Panc1 (cell line): ENCODE results near the gene ADAMTS1. TPM values are rescaled to one million over a fixed set of nuclear protein-coding genes. Genes with fewer than 3 reads are reported as not detected.
A peak's percentile ranks its signal among the peaks of the same experiment; 100 is the strongest.

Experiments used
- ATAC-seq: fragments of 200-7000 bp; cut with Tn5 transposase; 2 replicates; pipeline ENCODE4 v1.9.1; 2020; ENCODE audit warnings: mild to moderate bottlenecking, moderate library complexity
- BruUV-seq: library from RNA; stranded (reverse); fragments of 400-500 nt; replicated peaks from 2 replicates; lab custom pipeline; 2021; lab: Mats Ljungman, UMichigan
- CTCF ChIA-PET: fragments of 300-600 bp; sonication (Branson Sonifier 250); formaldehyde crosslinking; loops from one replicate; lab custom pipeline; 2022; ENCODE audit warnings: antibody characterized with exemption; lab: Charles Lee
- POLR2A ChIA-PET: fragments of 300-600 bp; sonication (Branson Sonifier 250); formaldehyde crosslinking; loops from one replicate; lab custom pipeline; 2022; ENCODE audit warnings: antibody characterized with exemption; lab: Charles Lee
- DNase-seq: peaks from one replicate; pipeline ENCODE4 v3.0.0-alpha.2; 2010; ENCODE audit warnings: low read depth, low spot score
- H3K27ac ChIP-seq: 2 replicates; pipeline ENCODE4 v1.5.1; 2011; ENCODE audit warnings: mild to moderate bottlenecking, low read length, inconsistent platforms
- H3K27me3 ChIP-seq: fragments of 200-500 bp; sonication (Bioruptor generic); 2 replicates; pipeline ENCODE4 v1.6.0; 2014; ENCODE audit warnings: low read length, inconsistent platforms; ENCODE audit not compliant: control insufficient read depth, insufficient read depth
- H3K36me3 ChIP-seq: fragments of 200-500 bp; sonication (Bioruptor generic); 2 replicates; pipeline ENCODE4 v1.5.1; 2014; ENCODE audit warnings: inconsistent platforms, mild to moderate bottlenecking, low read length, moderate library complexity; ENCODE audit not compliant: control insufficient read depth, insufficient read depth
- H3K4me1 ChIP-seq: 2 replicates; pipeline ENCODE4 v1.5.1; 2011; ENCODE audit warnings: inconsistent platforms, mild to moderate bottlenecking, low read length, moderate library complexity; ENCODE audit not compliant: control insufficient read depth, insufficient read depth
- H3K4me3 ChIP-seq, 2 experiments: 2 replicates each; pipeline ENCODE4 v1.5.1; 2011 to 2012; ENCODE audit warnings: low read depth in 2 of 2, low read length in 2 of 2, mild to moderate bottlenecking in 2 of 2, inconsistent platforms in 1 of 2, moderate library complexity in 1 of 2
- H3K9me3 ChIP-seq: fragments of 200-500 bp; sonication (Bioruptor generic); 2 replicates; pipeline ENCODE4 v1.5.1; 2014; ENCODE audit warnings: low read depth, mild to moderate bottlenecking, inconsistent platforms, low read length, moderate library complexity; ENCODE audit not compliant: control insufficient read depth, insufficient read depth
- POLR2AphosphoS5 ChIP-seq: IDR thresholded peaks from 2 replicates; pipeline ENCODE4 v1.6.1; 2012; ENCODE audit warnings: mild to moderate bottlenecking, low read depth, low read length, moderate library complexity
- SIN3A ChIP-seq: IDR thresholded peaks from 2 replicates; pipeline ENCODE4 v1.6.1; 2012; ENCODE audit warnings: low read depth, mild to moderate bottlenecking, low read length, moderate library complexity, borderline replicate concordance; ENCODE audit not compliant: insufficient read depth
- TCF7L2 ChIP-seq: IDR thresholded peaks from 2 replicates; pipeline ENCODE4 v1.6.1; 2011; ENCODE audit warnings: mild to moderate bottlenecking, low read depth, low read length, inconsistent platforms
- in situ Hi-C: cut with HindIII; loops from 2 replicates; pipeline ENCODE4 v1.10.0; 2016; ENCODE audit warnings: low sequenced_read_pairs, low pct_unique_long_range_greater_than_20kb
- intact Hi-C: fragments of 100-400 bp; cut with micrococcal nuclease; formaldehyde crosslinking; loops from one replicate; pipeline ENCODE4 v1.10.0; 2022; ENCODE audit not compliant: unreplicated experiment
- total RNA-seq: library from RNA; stranded (reverse); gene quantifications from one replicate; pipeline ENCODE4 v1.2.1, GENCODE V29; 2021; ENCODE audit not compliant: unreplicated experiment
- TF ChIP-seq, protein P1 (sequence below): fragments of 450-650 bp; IDR thresholded peaks from 2 replicates; pipeline ENCODE4 v1.5.1; 2017; ENCODE audit warnings: mild to moderate bottlenecking
- TF ChIP-seq, protein P2 (sequence below), 2 experiments: IDR thresholded peaks; 2 replicates each; pipeline ENCODE4 v1.6.1; 2011 to 2012; ENCODE audit warnings: low read depth in 2 of 2, control low read depth in 1 of 2, low read length in 1 of 2, mild to moderate bottlenecking in 1 of 2, moderate library complexity in 1 of 2; ENCODE audit not compliant: insufficient read depth in 1 of 2

Gene ADAMTS1
- total RNA-seq, 1 experiment from 2014 or later: 3.3 TPM

DNA sequence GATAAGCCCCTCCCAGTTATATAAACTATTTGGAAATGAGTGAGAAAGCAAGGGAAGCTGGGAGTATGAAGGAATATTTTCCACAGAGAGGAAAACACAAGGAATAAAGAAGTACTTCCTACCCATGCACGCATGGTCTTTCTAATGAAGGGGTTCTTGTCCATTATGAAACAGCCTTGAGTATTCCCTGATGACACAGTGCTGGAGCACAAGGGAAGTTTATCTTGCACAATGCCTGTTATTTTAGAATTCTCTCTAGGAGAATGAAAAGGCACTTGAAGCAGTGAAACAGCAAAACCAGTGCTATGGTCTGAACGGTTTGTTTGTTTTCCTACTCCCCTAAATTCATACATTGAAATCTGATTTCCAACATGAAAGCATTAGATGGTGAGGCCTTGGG is 38.6 kb upstream of the ADAMTS1 start:
- no peaks in the 10 kb centered on the region for H3K4me1 ChIP-seq
- no peaks in the 10 kb centered on the region for H3K36me3 ChIP-seq
- no peaks in the 10 kb centered on the region for H3K9me3 ChIP-seq
- ATAC-seq (no peak), DNase-seq (no peak)
- POLR2A ChIA-PET: no interaction called here
- no peak overlapping the region for H3K4me3 ChIP-seq
- H3K27me3 ChIP-seq: no peaks in the 10 kb centered on the region
- BruUV-seq: no TSS peak
- intact Hi-C loops: no loop called here
- TF ChIP-seq, protein P1, sequence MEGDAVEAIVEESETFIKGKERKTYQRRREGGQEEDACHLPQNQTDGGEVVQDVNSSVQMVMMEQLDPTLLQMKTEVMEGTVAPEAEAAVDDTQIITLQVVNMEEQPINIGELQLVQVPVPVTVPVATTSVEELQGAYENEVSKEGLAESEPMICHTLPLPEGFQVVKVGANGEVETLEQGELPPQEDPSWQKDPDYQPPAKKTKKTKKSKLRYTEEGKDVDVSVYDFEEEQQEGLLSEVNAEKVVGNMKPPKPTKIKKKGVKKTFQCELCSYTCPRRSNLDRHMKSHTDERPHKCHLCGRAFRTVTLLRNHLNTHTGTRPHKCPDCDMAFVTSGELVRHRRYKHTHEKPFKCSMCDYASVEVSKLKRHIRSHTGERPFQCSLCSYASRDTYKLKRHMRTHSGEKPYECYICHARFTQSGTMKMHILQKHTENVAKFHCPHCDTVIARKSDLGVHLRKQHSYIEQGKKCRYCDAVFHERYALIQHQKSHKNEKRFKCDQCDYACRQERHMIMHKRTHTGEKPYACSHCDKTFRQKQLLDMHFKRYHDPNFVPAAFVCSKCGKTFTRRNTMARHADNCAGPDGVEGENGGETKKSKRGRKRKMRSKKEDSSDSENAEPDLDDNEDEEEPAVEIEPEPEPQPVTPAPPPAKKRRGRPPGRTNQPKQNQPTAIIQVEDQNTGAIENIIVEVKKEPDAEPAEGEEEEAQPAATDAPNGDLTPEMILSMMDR: no peak
- TF ChIP-seq POLR2AphosphoS5: no peak
- TF ChIP-seq TCF7L2: no peak
- TF ChIP-seq SIN3A: no peak
- TF ChIP-seq, protein P2, sequence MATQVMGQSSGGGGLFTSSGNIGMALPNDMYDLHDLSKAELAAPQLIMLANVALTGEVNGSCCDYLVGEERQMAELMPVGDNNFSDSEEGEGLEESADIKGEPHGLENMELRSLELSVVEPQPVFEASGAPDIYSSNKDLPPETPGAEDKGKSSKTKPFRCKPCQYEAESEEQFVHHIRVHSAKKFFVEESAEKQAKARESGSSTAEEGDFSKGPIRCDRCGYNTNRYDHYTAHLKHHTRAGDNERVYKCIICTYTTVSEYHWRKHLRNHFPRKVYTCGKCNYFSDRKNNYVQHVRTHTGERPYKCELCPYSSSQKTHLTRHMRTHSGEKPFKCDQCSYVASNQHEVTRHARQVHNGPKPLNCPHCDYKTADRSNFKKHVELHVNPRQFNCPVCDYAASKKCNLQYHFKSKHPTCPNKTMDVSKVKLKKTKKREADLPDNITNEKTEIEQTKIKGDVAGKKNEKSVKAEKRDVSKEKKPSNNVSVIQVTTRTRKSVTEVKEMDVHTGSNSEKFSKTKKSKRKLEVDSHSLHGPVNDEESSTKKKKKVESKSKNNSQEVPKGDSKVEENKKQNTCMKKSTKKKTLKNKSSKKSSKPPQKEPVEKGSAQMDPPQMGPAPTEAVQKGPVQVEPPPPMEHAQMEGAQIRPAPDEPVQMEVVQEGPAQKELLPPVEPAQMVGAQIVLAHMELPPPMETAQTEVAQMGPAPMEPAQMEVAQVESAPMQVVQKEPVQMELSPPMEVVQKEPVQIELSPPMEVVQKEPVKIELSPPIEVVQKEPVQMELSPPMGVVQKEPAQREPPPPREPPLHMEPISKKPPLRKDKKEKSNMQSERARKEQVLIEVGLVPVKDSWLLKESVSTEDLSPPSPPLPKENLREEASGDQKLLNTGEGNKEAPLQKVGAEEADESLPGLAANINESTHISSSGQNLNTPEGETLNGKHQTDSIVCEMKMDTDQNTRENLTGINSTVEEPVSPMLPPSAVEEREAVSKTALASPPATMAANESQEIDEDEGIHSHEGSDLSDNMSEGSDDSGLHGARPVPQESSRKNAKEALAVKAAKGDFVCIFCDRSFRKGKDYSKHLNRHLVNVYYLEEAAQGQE (IDR thresholded peaks at IDR 0.05; ENCODE audit: insufficient read depth in 1 of 2, low read depth in 2 of 2, low read length in 1 of 2): no peak
- CTCF ChIA-PET: no interaction called here
- in situ Hi-C loops: no loop called here
- no peak overlapping the region for H3K27ac ChIP-seq

DNA sequence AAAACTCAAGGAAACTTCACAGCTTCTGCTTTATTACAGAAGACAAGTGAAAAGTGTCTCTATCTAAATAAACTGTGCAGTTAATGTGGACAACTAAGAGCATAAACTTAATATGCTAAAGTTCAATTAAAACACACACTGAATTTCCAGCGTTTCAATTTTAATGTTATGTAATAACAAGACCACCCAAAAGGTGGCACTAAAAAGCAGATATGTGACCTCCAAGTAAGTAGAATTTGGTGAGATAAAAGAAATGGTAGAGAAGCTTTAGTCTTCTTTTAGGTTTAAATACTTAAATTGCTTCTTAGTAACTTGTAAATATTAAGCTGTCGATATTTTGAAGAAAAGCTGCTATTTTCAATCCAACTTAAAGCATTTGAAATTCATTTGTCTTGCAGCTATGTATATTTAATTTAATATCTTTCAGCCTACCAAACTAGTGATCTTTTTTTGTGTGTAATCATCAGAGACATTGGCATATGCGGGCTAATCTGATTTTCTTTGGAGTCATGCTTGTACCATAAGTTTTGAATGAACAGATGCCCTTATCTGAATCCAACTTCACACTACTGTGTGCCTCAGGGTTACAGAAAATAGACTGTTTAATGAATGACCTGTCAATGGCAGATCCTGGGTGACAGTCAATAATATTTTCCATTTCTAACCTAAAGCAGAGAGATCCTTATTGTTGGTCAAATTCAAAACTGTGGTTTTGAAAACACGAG is 36.5 kb upstream of the ADAMTS1 start:
- ATAC-seq (no peak), DNase-seq (no peak)
- POLR2A ChIA-PET: no interaction called here
- CTCF ChIA-PET: no interaction called here
- in situ Hi-C loops (no loop called here), intact Hi-C loops (no loop called here)
- TF ChIP-seq SIN3A (no peak), TCF7L2 (no peak), POLR2AphosphoS5 (no peak)
- TF ChIP-seq, protein P1: peak; percentile 6; the same call in 1 of the 2 replicates
- TF ChIP-seq, protein P2 (IDR thresholded peaks at IDR 0.05; ENCODE audit: insufficient read depth in 1 of 2, low read depth in 2 of 2, low read length in 1 of 2): no peak
- no peaks in the 10 kb centered on the region for H3K9me3 ChIP-seq
- no peaks in the 10 kb centered on the region for H3K27me3 ChIP-seq
- no peak overlapping the region for H3K27ac ChIP-seq
- H3K36me3 ChIP-seq: no peaks in the 10 kb centered on the region
- no peaks in the 10 kb centered on the region for H3K4me1 ChIP-seq
- H3K4me3 ChIP-seq: no peak overlapping the region
- no TSS peak for BruUV-seq
